ENCODE measurements around the gene ASTL. TPM values are rescaled to one million over a fixed set of nuclear protein-coding genes. Genes with fewer than 3 reads are reported as not detected.

Gene ASTL
- total and polyA plus RNA-seq, 5 experiments from 2014 or later: 0.50 to 6.8 (median 3.0) TPM; not detected in 1

DNA sequence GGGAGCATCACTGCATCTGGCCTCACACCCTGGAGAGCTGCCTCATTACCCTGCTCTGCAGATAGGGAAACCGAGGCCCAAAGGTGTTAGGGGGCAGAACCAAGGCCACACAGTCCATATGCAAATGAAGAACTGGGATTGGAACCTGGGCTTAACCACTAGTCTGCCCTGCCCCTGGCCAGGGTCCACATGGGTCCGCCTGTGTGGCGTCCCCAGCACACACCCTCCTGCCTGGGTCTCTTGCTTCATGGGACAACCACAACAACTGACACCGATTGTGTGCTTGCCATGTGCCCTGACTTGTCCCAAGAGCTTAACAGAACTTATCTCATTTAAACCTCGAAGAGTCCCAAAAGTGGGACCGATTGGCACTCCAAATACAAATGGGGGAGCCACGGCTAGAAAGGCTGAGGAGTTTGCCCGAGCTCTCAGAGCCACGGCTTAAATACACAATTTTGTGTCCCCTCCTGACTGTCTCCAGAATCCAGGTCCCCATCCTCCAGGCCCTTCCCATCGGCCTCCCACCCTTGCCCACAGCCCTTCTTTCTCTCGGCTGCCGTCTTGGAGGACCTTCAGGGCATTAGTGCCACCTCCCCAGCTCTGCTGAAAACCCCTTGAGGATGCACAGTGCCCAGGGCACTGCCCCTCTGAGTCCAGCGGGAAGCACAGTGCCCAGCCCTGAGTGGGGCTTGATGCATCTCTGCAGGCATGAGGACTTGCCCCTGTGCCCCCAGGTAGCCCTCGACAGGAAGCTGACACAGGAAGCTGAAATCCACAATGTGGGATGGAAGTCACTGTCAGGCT, 12.7 kb upstream of the ASTL start:
- H3K4me1 Mint-ChIP-seq: peaks cover 47 to 85% (median 80%) of the 10 kb centered on the region in 4 donors
- peak overlapping the region; percentile 69 to 100 (median 99) for H3K27ac Mint-ChIP-seq
- peaks cover 0 to 1% (median 0%) of the 10 kb centered on the region in 5 donors for H3K27me3 Mint-ChIP-seq
- ATAC-seq: no peak
- peak overlapping the region in 7 of 10 donors; percentile 7 to 75 (median 33) for H3K4me3 Mint-ChIP-seq
- H3K9me3 Mint-ChIP-seq: no peaks in the 10 kb centered on the region
- no peak for DNase-seq
- H3K36me3 Mint-ChIP-seq: no peaks in the 10 kb centered on the region
- POLR2A ChIA-PET: interaction anchor here (1.2 to 18.2 kb wide), 3 partner anchors 9 to 23 kb away, joined by 5 to 373 read pairs (median 29); no protein-coding TSS in a partner anchor

DNA sequence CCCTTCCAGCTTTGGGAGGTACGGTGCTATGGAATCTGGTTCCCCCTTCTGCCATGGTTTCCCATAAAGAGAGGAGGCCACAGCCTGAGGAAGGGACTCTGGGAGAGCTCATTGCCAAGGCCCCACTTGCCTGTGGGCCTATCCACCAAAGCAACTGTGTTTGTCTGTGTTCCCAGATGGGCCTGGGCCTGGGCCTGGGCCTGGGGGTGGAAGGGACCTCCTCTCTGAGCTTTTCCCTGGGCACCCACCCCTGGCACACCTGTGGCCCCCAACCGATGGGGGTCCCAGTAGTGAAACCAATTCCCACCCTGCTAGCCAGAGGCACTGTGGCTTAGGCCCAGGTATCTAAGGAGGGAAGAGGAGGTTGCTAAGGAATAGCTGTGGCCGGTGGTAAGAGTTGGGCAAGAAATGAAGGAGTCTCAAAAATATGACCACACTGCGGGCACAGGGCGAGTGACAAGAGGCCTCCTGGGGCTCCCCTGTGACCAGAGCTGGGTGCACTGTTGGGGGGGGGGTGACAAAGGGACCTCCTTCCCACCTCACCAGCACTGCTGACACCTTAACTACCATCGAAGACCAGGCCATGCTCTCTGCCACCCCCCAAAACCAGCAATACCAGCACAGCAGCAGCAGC, 11.8 kb upstream of the ASTL start:
- DNase-seq (no peak), ATAC-seq (no peak)
- Mint-ChIP-seq H3K9me3 (no peaks in the 10 kb centered on the region), H3K4me3 (peak overlapping the region in 2 of 10 donors; percentile 9 to 19), H3K4me1 (peaks cover 45 to 82% (median 80%) of the 10 kb centered on the region in 4 donors), H3K27me3 (peaks cover 0 to 1% (median 0%) of the 10 kb centered on the region in 5 donors), H3K27ac (peak overlapping the region; percentile 31 to 100 (median 99)), H3K36me3 (no peaks in the 10 kb centered on the region)
- POLR2A ChIA-PET: interaction anchor here (0.7 to 18.2 kb wide), 4 partner anchors 10 to 1840 kb away, joined by 3 to 373 read pairs (median 17); no protein-coding TSS in a partner anchor

DNA sequence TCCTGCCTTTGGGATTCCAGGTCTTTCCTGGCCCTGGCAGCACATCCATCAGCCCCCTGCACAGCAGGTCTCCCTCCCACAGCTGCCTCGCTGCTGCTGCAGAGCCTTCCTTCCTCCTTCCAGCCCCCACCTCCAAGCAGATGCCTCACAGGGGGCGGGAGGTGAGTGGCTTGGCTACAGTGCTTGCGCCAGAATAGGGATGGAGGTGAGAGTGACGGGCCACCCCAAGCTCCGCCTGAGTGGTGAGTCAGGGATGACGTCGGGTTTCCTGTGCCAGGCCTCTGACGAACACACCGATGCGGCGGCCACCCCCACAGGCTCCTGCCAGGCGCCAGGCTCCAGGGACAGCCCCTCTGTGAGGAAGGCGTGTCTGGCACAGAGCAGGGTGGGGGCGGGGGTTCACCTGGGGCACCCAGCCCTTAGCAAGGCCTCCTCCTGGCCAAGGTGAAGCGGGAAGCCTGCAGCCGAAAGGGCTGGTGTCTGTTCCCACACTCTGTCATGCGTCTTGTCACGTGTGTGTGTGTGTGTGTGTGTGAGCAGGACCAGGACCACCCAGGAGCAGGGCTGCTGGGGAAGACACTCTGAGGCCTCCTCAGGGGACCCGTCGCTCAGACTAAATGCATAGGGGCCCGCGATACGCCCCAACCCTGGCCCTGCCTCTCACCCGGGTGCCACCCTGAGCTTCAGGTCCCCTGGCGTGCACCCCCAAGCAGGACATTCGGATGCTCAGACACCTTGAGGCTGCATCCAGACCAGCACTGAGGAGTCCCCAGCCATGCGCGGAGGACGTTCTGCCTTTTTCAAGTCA, 10.3 kb upstream of the ASTL start:
- Mint-ChIP-seq H3K4me1 (peaks cover 43 to 87% (median 82%) of the 10 kb centered on the region in 4 donors), H3K36me3 (peaks cover 0 to 8% (median 7%) of the 10 kb centered on the region in 3 donors)
- DNase-seq: peak; percentile 90 to 99 (median 98)

GRCh38 chr2:96147593-96148201, 9.4 kb upstream of the ASTL start:
- no peak for DNase-seq
- Mint-ChIP-seq H3K27ac (peak overlapping the region; percentile 97 to 100 (median 100)), H3K4me3 (peak overlapping the region; percentile 71 to 97 (median 88)), H3K36me3 (peaks cover 0 to 15% (median 7%) of the 10 kb centered on the region in 3 donors), H3K4me1 (peaks cover 38 to 87% (median 80%) of the 10 kb centered on the region in 4 donors), H3K27me3 (peaks cover 0 to 1% (median 0%) of the 10 kb centered on the region in 5 donors), H3K9me3 (peaks cover 0 to 2% (median 0%) of the 10 kb centered on the region in 9 donors)
- no peak for ATAC-seq
- POLR2A ChIA-PET: interaction anchor here (0.6 to 18.2 kb wide), 5 partner anchors 9 to 109 kb away, joined by 3 to 373 read pairs (median 20); partner anchors contain the start of genes ASTL and STARD7

More for the DNA sequence above, 10.3 kb upstream of the ASTL start:
- POLR2A ChIA-PET: interaction anchor here (0.6 to 18.2 kb wide), 5 partner anchors 10 to 108 kb away, joined by 3 to 373 read pairs (median 20); partner anchors contain the start of genes ASTL and STARD7
- peak; percentile 52 to 70 for ATAC-seq
- Mint-ChIP-seq H3K27ac (peak overlapping the region; percentile 97 to 100 (median 100)), H3K27me3 (peaks cover 0 to 1% (median 0%) of the 10 kb centered on the region in 5 donors), H3K9me3 (peaks cover 0 to 2% (median 0%) of the 10 kb centered on the region in 9 donors), H3K4me3 (peak overlapping the region; percentile 71 to 97 (median 85))

GRCh38 chr2:96146881-96147592, 8.7 kb upstream of the ASTL start:
- Mint-ChIP-seq H3K27me3 (peaks cover 0 to 1% (median 0%) of the 10 kb centered on the region in 5 donors), H3K36me3 (peaks cover 0 to 19% (median 7%) of the 10 kb centered on the region in 3 donors), H3K27ac (peak overlapping the region; percentile 97 to 100 (median 100)), H3K4me3 (peak overlapping the region; percentile 76 to 97 (median 87)), H3K9me3 (peaks cover 0 to 2% (median 0%) of the 10 kb centered on the region in 9 donors), H3K4me1 (peaks cover 36 to 88% (median 80%) of the 10 kb centered on the region in 4 donors)
- DNase-seq: peak in 1 of 10 donors; percentile 36
- POLR2A ChIA-PET: interaction anchor here (1.0 to 18.2 kb wide), 6 partner anchors 13 to 120 kb away, joined by 3 to 373 read pairs (median 24); partner anchors contain the start of gene STARD7
- ATAC-seq: no peak

- Mint-ChIP-seq H3K4me3 (peak overlapping the region; percentile 76 to 97 (median 87)), H3K27me3 (peaks cover 0 to 1% (median 0%) of the 10 kb centered on the region in 5 donors), H3K36me3 (peaks cover 0 to 22% (median 7%) of the 10 kb centered on the region in 3 donors), H3K4me1 (peaks cover 34 to 85% (median 77%) of the 10 kb centered on the region in 4 donors), H3K27ac (peak overlapping the region; percentile 97 to 100 (median 100)), H3K9me3 (peaks cover 0 to 2% (median 0%) of the 10 kb centered on the region in 9 donors)
- peak; percentile 76 to 98 (median 94) for DNase-seq
- POLR2A ChIA-PET: interaction anchor here (1.0 to 18.2 kb wide), 6 partner anchors 13 to 392 kb away, joined by 3 to 373 read pairs (median 14); partner anchors contain the start of gene STARD7
- ATAC-seq: peak; percentile 48 to 53
Observed at GRCh38 chr2:96146153-96146880, 8.0 kb upstream of the ASTL start.

GRCh38 chr2:96145848-96146152, 7.5 kb upstream of the ASTL start:
- DNase-seq (peak in 2 of 10 donors; percentile 29 to 50), ATAC-seq (peak in 1 of 2 donors; percentile 1)
- H3K36me3 Mint-ChIP-seq: peaks cover 0 to 26% (median 7%) of the 10 kb centered on the region in 3 donors
- H3K27me3 Mint-ChIP-seq: peaks cover 0 to 1% (median 0%) of the 10 kb centered on the region in 5 donors
- H3K4me3 Mint-ChIP-seq: peak overlapping the region; percentile 76 to 97 (median 87)
- POLR2A ChIA-PET: interaction anchor here (1.0 to 18.2 kb wide), 6 partner anchors 14 to 392 kb away, joined by 3 to 373 read pairs (median 14); partner anchors contain the start of gene STARD7
- peak overlapping the region; percentile 97 to 100 (median 100) for H3K27ac Mint-ChIP-seq
- peaks cover 31 to 80% (median 74%) of the 10 kb centered on the region in 4 donors for H3K4me1 Mint-ChIP-seq
- peaks cover 0 to 2% (median 0%) of the 10 kb centered on the region in 9 donors for H3K9me3 Mint-ChIP-seq

DNA sequence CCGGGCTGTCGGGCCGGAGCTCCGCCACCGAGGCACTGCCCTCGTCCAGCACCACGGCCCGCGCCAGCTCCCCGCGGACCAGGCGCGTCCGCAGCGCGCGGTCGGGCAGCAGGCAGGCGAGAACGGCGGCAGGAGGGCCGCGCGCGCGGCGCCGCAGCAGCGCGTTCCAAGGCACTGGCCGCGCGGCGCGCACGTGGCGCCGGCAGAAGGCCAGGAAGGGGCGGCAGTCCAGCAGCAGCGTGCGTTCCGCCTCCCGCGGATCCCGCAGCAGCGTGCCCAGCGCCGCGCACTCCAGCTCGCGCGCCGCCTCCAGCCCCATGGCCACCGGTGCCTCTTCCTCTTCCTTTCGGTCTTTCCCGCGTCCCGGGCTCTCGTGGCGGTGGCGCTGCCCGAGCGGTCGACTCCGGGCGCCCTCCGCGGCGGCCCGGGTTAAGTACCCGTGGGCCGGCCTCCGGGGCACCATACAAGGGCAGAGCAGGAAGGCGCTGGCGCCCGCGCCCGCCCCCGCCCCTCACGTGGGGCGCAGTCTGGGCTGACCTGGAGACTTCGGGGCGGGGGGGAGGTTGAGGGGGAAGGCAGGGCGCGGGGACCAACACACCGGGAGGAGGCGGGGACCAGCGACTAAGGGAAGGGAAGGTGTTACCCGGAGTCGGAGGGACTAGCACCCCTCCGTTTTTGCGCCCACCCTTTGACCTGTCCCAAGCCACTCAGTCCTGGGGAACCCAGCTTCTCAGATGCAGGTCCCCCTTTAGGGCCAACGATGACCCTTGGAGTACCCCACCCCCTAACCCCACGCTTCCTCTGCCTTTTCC, 6.9 kb upstream of the ASTL start, which contains the start of gene DUSP2:
DUSP2 (minus strand) TSS at position 405 of the 812 bp plus-strand sequence; CDS start at position 319, 86 bp downstream.
- peaks cover 27 to 77% (median 68%) of the 10 kb centered on the region in 4 donors for H3K4me1 Mint-ChIP-seq
- H3K4me3 Mint-ChIP-seq: peak within 1 kb of the TSS; percentile 91 to 97 (median 95)
- POLR2A ChIA-PET: interaction anchor here (1.0 to 18.2 kb wide), 6 partner anchors 15 to 393 kb away, joined by 3 to 373 read pairs (median 14); partner anchors contain the start of gene STARD7
- ATAC-seq (peak; percentile 40 to 54), DNase-seq (peak; percentile 78 to 93 (median 87))
- peaks cover 0 to 1% (median 0%) of the 10 kb centered on the region in 5 donors for H3K27me3 Mint-ChIP-seq
- H3K9me3 Mint-ChIP-seq: peaks cover 0 to 2% (median 0%) of the 10 kb centered on the region in 9 donors
- H3K27ac Mint-ChIP-seq: peak within 1 kb of the TSS; percentile 97 to 100 (median 100)
- H3K36me3 Mint-ChIP-seq: peaks cover 0 to 26% (median 7%) of the 10 kb centered on the region in 3 donors

DNA sequence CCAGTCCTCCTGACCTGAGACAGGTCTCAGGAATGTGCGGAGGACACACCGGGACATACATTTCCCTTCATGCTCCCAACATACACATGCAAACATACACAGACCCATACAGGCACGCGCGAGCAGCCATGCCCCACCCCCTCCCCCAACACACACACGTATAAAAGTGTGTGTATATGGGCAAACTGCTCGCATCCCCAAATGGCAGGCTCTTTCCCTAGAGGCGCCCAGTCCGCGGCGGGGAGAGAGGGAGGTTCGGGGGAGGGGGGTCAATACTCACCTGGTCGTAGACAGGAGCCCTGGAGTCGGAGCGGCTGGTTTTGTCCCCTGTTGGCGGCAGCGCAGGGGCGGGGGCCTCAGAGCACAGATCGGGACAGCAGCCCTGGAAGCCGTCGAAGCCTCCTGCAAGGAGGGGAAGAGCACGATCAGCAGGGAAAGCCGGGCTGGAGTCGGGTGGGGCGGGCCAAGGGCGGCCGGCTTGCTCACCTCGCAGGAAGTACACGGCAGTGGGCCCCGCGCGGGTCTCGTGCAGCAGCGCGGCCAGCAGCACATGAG, 6.3 kb upstream of the ASTL start:
- Mint-ChIP-seq H3K4me3 (peak overlapping the region; percentile 91 to 97 (median 95)), H3K36me3 (peaks cover 0 to 26% (median 7%) of the 10 kb centered on the region in 3 donors), H3K27ac (peak overlapping the region; percentile 88 to 100 (median 98)), H3K9me3 (peaks cover 0 to 2% (median 0%) of the 10 kb centered on the region in 9 donors), H3K4me1 (peaks cover 27 to 75% (median 63%) of the 10 kb centered on the region in 4 donors), H3K27me3 (peaks cover 0 to 1% (median 0%) of the 10 kb centered on the region in 5 donors)
- POLR2A ChIA-PET: interaction anchor here (0.6 to 18.2 kb wide), 5 partner anchors 15 to 393 kb away, joined by 3 to 373 read pairs (median 8); partner anchors contain the start of gene STARD7
- peak in 8 of 10 donors; percentile 29 to 72 (median 46) for DNase-seq
- no peak for ATAC-seq

Data from naive thymus-derived CD8-positive, alpha-beta T cell (primary cell).